AG09319 (cell line): Measurements from ENCODE around the gene CAPS.

Source experiments
- DNase-seq: peaks from one replicate; pipeline ENCODE4 v3.0.0-alpha.2; 2010; ENCODE audit warnings: low read depth; ENCODE audit errors: extremely low read depth
- CTCF ChIP-seq: IDR thresholded peaks from 2 replicates; pipeline ENCODE4 v1.5.1; 2011; ENCODE audit warnings: low read depth, mild to moderate bottlenecking, inconsistent platforms, low read length, moderate library complexity

The CAPS gene

GRCh38 chr19:5916181-5916708, 2.2 kb downstream of the CAPS start:
- TF ChIP-seq CTCF, result no peak
- DNase-seq, result no peak

GRCh38 chr19:5917431-5918107, 3.5 kb downstream of the CAPS start:
- TF ChIP-seq CTCF, result no peak
- no peak for DNase-seq

GRCh38 chr19:5918463-5919079, 4.5 kb downstream of the CAPS start:
- no peak for TF ChIP-seq CTCF
- DNase-seq, result no peak

GRCh38 chr19:5921516-5922160, 7.6 kb downstream of the CAPS start:
- DNase-seq, result no peak
- TF ChIP-seq CTCF, result no peak

GRCh38 chr19:5922161-5922545, 8.1 kb downstream of the CAPS start:
- DNase-seq, result no peak
- no peak for TF ChIP-seq CTCF

GRCh38 chr19:5923356-5923755, 9.3 kb downstream of the CAPS start:
- no peak for DNase-seq
- TF ChIP-seq CTCF, result no peak

GRCh38 chr19:5925830-5926427, 11.9 kb downstream of the CAPS start:
- TF ChIP-seq CTCF, result no peak
- DNase-seq, result no peak
